Upper lobe of right lung (tissue), 1 donor: Measurements from ENCODE around the gene KCNJ9. TPM values are rescaled to one million over a fixed set of nuclear protein-coding genes. Genes with fewer than 3 reads are reported as not detected.

ENCODE experiments used
- ATAC-seq: fragments of 200-7000 bp; cut with Tn5 transposase; one replicate; pipeline ENCODE4 v1.9.1; 2020; ENCODE audit warnings: mild to moderate bottlenecking, moderate library complexity
- DNase-seq: peaks from one replicate; pipeline ENCODE4 v3.0.0-alpha.2; 2020
- H3K27ac ChIP-seq: fragments of 200-600 bp; one replicate; pipeline ENCODE4 v1.8.0; 2022
- H3K27me3 ChIP-seq: fragments of 200-600 bp; one replicate; pipeline ENCODE4 v1.8.0; 2022; ENCODE audit warnings: mild to moderate bottlenecking
- H3K36me3 ChIP-seq: fragments of 200-600 bp; one replicate; pipeline ENCODE4 v1.8.0; 2022
- H3K4me1 ChIP-seq: fragments of 200-600 bp; one replicate; pipeline ENCODE4 v1.8.0; 2022
- H3K4me3 ChIP-seq: fragments of 200-600 bp; one replicate; pipeline ENCODE4 v1.8.0; 2022; ENCODE audit warnings: mild to moderate bottlenecking
- H3K9me3 ChIP-seq: fragments of 200-600 bp; one replicate; pipeline ENCODE4 v1.8.0; 2022
- intact Hi-C: fragments of 100-400 bp; cut with DNase I; formaldehyde crosslinking; loops from one replicate; pipeline ENCODE4 v1.11.0; 2022
- total RNA-seq: library from RNA; stranded (reverse); fragmentation: NEBNext Ultra II Directional; extraction: Animal tissue kit (Norgen Biotek cat#: 25700); gene quantifications from one replicate; pipeline ENCODE4 v1.2.1, GENCODE V29; 2021
- TF ChIP-seq, protein P1 (sequence below): fragments of 200-600 bp; IDR thresholded peaks from one replicate; pipeline ENCODE4 v1.8.0; 2022; ENCODE audit warnings: antibody characterized with exemption
- donor health status: DM: no; HTN: yes; CAD: no; lungs with severe emphysema.

Gene KCNJ9
- total RNA-seq, 1 donor from 2014 or later: not detected

DNA sequence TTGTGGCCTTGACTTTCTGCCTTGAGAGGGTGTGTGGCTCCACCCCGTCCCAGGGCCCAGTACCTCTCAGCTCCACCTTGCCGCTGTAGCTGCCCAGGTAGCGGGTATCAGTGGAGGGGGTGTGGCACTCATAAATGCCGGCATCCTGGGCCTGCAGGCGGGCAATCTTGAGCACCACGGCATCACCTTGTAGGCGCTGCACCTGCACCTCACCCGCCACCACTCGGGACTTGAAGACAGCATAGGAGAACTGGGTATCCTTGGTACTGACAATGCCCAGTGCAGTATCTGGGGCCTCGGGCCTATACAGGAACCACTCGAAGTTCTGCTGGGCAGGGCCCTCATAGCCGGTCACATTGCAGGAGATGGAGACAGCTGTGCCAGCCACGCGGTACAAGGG is 13.5 kb downstream of the KCNJ9 start:
- peaks cover 23% of the 10 kb centered on the region for H3K4me1 ChIP-seq
- no peaks in the 10 kb centered on the region for H3K27me3 ChIP-seq
- TF ChIP-seq, protein P1, sequence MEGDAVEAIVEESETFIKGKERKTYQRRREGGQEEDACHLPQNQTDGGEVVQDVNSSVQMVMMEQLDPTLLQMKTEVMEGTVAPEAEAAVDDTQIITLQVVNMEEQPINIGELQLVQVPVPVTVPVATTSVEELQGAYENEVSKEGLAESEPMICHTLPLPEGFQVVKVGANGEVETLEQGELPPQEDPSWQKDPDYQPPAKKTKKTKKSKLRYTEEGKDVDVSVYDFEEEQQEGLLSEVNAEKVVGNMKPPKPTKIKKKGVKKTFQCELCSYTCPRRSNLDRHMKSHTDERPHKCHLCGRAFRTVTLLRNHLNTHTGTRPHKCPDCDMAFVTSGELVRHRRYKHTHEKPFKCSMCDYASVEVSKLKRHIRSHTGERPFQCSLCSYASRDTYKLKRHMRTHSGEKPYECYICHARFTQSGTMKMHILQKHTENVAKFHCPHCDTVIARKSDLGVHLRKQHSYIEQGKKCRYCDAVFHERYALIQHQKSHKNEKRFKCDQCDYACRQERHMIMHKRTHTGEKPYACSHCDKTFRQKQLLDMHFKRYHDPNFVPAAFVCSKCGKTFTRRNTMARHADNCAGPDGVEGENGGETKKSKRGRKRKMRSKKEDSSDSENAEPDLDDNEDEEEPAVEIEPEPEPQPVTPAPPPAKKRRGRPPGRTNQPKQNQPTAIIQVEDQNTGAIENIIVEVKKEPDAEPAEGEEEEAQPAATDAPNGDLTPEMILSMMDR: no peak

DNA sequence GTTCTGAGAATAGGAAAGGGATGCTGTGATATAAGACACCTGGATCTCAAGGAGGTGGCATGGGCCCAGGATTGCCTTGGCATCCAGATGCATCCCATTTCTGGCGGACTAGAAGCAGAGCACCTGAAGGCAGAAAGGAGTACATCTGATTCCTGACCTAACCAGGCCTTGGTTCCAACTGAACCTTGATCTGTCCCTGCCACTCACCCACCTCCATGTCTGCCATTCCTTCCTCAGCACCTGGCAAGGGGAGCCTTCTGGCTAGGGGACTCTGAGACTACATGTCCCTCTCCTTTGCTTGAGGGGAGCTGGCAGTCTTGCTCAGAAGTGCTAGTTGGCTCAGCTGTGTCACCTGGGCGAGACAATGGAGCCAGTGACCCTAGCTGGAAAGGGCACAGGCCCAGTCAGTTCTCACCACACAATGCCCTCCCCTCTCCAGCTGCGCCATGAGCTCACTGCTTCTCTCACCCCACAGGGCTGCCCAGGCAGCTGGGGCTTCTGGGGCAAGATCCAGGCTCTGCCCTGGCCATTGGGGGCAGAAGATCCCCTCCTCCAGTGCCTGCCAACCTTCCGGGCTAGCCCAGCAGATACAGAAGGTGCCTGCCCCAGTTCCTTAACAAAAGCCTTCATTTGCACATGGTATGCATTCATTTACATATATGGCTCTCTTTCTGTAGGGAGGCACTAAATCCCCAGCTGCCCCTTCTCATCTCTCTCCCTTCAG is 14.2 kb downstream of the KCNJ9 start:
- DNase-seq: peak; percentile 54
- no peaks in the 10 kb centered on the region for H3K27me3 ChIP-seq
- no peak overlapping the region for H3K4me3 ChIP-seq
- no peak for ATAC-seq
- H3K27ac ChIP-seq: no peak overlapping the region
- peaks cover 23% of the 10 kb centered on the region for H3K4me1 ChIP-seq
- TF ChIP-seq, protein P1: no peak
- no peaks in the 10 kb centered on the region for H3K9me3 ChIP-seq
- intact Hi-C loops: no loop called here
- peaks cover 35% of the 10 kb centered on the region for H3K36me3 ChIP-seq

More for the DNA sequence above, 13.5 kb downstream of the KCNJ9 start:
- no peak overlapping the region for H3K4me3 ChIP-seq
- DNase-seq (peak; percentile 44), ATAC-seq (no peak)
- H3K27ac ChIP-seq: no peak overlapping the region
- no peaks in the 10 kb centered on the region for H3K9me3 ChIP-seq
- intact Hi-C loops: no loop called here
- H3K36me3 ChIP-seq: peaks cover 35% of the 10 kb centered on the region

DNA sequence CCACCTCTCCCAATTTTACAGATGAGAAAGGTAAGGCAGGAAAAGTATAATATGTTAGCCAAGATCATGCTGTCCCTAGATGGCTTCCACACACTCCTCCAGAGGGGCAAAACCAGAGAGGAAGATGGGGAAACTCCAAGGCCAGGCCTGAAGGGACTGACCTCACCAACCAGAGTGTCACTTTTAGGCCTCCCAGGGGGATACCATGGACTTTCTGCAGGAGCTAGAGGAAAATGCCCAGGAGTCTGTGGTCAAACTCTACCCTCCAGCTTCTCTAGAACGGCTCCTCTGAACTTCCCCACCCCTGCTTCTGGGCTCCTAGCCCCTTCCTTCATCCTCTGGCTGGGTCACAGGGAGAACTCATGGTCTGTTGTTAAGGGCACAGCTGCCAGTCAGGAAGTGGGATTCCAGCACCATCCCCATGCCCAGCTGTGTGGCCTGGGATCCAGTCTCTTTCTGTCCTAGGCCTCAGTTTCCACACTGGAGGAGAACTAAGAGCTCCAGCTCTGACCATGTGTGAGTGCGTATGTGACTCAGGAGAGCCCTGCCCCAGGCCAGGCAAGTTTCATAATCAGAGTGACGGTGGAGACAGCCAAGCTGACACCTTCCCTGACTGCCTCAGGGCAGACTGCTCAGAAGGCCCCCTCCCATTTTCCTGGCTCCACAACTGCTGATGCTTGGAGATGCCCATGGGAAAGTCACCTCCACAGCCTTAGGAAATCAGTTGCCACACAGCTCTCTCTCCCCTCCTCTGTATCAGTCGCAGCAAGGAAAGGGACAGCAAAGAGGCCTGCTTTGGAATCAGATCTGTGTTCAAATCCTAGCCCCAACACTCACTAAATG is 15.2 kb downstream of the KCNJ9 start:
- ATAC-seq: no peak
- TF ChIP-seq, protein P1: no peak
- no peaks in the 10 kb centered on the region for H3K27me3 ChIP-seq
- no peak overlapping the region for H3K27ac ChIP-seq
- no peaks in the 10 kb centered on the region for H3K9me3 ChIP-seq
- peak; percentile 35 for DNase-seq
- peaks cover 27% of the 10 kb centered on the region for H3K4me1 ChIP-seq
- intact Hi-C loops: no loop called here
- H3K4me3 ChIP-seq: no peak overlapping the region
- H3K36me3 ChIP-seq: peaks cover 28% of the 10 kb centered on the region

DNA sequence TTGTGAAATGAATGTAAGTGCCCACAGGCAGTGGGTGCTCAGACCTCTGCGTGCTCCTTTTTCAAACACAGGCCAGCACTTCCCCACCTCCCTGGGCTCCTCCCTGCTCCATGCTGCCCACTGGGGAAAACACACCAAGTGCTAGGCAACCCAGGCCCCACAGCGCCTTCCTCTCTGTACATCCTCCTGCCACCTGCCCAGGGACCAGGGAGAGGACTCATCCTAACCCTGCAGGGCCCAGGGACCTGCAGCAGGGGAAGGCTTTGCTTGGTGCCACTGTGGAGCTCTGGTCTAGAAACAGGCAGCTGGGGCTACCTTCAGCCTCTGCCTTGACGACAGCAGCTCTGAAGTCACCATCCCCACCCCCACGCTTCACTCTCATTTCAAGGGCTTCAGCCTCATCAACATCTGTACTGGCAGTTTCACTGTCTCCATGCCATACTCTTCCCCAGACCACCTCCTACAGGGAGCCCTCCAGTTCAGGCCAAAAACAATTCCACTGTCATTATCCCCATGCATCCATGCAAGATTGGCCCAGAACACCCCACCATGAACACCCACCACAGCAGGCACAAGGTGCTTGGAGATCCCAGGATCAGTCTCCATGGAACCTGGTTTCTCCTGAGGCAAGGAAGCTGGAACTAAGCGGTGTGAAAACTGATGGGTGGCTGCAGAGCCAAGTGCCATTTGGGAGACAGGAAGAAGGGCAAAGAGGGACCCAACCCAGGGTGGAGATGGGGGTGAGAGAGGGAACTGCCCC is 16.0 kb downstream of the KCNJ9 start:
- H3K27me3 ChIP-seq: no peaks in the 10 kb centered on the region
- intact Hi-C loops: no loop called here
- peak overlapping the region; percentile 77 for H3K4me3 ChIP-seq
- H3K4me1 ChIP-seq: peaks cover 28% of the 10 kb centered on the region
- H3K36me3 ChIP-seq: peaks cover 20% of the 10 kb centered on the region
- peak; percentile 60 for DNase-seq
- TF ChIP-seq, protein P1: no peak
- ATAC-seq: no peak
- no peaks in the 10 kb centered on the region for H3K9me3 ChIP-seq
- H3K27ac ChIP-seq: peak overlapping the region; percentile 80
